Occipital lobe (tissue), 2 donors: ENCODE results near the gene TP53BP1. TPM values are rescaled to one million over a fixed set of nuclear protein-coding genes. Genes with fewer than 3 reads are reported as not detected.
"Not testable (repeated sequence)": the region's sequence is repeated elsewhere in the genome, so short reads cannot be mapped to it uniquely, and the experiment has no call there.

Experiments used
- DNase-seq: peaks from one replicate; lab custom pipeline; 2025; lab: John Stamatoyannopoulos, UW
- total RNA-seq: library from RNA; depleted of rRNA; stranded (reverse); fragments of >200 nt; gene quantifications from one replicate; pipeline ENCODE4 v1.2.3, GENCODE V29; 2014

Gene TP53BP1, protein sequence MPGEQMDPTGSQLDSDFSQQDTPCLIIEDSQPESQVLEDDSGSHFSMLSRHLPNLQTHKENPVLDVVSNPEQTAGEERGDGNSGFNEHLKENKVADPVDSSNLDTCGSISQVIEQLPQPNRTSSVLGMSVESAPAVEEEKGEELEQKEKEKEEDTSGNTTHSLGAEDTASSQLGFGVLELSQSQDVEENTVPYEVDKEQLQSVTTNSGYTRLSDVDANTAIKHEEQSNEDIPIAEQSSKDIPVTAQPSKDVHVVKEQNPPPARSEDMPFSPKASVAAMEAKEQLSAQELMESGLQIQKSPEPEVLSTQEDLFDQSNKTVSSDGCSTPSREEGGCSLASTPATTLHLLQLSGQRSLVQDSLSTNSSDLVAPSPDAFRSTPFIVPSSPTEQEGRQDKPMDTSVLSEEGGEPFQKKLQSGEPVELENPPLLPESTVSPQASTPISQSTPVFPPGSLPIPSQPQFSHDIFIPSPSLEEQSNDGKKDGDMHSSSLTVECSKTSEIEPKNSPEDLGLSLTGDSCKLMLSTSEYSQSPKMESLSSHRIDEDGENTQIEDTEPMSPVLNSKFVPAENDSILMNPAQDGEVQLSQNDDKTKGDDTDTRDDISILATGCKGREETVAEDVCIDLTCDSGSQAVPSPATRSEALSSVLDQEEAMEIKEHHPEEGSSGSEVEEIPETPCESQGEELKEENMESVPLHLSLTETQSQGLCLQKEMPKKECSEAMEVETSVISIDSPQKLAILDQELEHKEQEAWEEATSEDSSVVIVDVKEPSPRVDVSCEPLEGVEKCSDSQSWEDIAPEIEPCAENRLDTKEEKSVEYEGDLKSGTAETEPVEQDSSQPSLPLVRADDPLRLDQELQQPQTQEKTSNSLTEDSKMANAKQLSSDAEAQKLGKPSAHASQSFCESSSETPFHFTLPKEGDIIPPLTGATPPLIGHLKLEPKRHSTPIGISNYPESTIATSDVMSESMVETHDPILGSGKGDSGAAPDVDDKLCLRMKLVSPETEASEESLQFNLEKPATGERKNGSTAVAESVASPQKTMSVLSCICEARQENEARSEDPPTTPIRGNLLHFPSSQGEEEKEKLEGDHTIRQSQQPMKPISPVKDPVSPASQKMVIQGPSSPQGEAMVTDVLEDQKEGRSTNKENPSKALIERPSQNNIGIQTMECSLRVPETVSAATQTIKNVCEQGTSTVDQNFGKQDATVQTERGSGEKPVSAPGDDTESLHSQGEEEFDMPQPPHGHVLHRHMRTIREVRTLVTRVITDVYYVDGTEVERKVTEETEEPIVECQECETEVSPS (N-terminal part only)
- total RNA-seq: 142 TPM

DNA sequence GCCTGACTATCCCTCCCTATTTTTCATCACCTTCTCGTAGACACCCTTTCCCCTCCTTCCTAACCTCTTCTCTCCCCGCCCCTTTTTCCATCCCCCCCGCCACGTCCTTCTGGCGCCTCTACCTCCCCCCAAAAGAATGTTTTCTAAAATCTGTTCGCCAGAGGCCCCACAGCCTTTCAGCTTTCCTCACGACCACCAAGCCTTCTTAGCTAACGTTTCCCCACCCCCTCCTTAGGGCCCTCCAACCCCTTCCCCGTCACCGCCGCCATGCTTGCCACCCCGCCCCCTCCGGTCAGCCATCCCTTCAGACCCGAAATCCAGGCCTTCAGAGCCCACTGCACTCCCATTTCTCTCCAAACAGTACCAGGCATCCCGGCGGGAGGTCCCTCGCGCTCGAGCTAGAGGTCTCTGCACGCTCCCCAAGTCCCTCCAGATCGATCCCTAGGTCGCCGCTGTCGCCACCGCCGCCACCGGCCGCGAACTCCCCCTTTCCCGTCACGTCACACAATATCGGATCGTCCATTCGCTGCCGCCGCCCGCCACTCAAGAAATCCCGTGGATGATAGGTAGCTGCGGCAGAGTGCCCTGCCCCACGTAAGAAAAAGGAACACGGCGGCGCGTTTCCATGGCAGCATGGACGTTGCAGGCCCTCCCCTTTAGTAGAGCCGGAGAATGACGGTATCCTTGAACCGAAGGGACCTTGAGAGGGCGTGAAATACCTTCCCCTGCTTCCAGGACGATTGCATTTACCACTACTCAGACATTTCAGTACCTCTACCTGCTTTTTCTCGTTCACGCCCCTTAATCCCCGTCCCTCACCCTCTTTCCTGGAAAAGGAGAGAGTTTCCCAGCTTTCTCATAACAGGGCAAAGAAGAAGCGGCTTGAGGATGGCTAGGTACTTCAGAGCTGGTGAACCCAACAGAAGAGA, at the start of gene TP53BP1:
Gene TP53BP1 (minus strand): TSS at position 484 of the 929 bp plus-strand sequence. CDS start 113 bp downstream, at position 371.
- DNase-seq: peak; percentile 96

- DNase-seq: no peak
Observed at GRCh38 chr15:43541785-43542184, 48.8 kb upstream of the TP53BP1 start.

DNA sequence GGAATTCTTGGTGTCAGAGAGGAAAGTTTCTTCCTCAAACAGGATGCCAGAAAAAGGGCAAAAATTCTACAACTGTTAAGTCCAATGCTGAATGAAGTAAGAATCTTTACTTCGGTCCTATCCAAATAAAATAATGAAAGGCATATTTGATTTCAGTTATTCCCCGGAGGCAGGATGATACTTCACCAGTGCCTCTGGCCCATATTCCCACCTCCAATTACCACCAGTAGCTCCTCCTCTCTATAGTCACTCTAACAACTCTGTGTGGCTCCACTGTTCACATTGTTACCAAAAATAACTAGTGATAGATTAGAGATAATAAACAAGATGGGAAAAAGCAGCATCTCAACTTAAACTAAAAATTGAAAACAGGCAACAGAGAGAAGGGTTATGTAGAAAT, 45.1 kb upstream of the TP53BP1 start:
- DNase-seq: no peak

DNA sequence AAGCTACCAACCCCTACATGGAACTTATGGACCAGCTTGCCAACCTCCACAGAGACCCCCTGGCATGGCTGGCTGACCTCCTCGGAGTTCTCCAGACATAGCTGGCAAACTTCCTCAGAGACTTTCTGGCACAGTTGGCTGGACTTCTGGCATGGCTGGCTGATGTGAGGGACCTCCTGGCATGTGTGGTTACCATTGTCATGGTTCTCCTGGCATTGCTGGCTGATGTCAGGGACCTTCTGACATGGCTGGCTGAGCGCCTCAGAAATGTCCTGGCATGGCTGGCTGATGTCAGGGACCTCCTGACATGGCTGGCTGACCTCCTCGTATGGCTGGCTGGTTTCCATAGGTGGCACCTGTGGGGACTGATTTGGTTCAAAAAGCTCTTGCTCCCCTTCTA, 41.9 kb upstream of the TP53BP1 start:
- no peak for DNase-seq

GRCh38 chr15:43532826-43533225, 39.9 kb upstream of the TP53BP1 start:
- not testable (repeated sequence) for DNase-seq

- DNase-seq: no peak
Observed at GRCh38 chr15:43531018-43531670, 38.2 kb upstream of the TP53BP1 start.

GRCh38 chr15:43529587-43530345, 36.8 kb upstream of the TP53BP1 start:
- DNase-seq: no peak

GRCh38 chr15:43529141-43529540, 36.2 kb upstream of the TP53BP1 start:
- no peak for DNase-seq

DNA sequence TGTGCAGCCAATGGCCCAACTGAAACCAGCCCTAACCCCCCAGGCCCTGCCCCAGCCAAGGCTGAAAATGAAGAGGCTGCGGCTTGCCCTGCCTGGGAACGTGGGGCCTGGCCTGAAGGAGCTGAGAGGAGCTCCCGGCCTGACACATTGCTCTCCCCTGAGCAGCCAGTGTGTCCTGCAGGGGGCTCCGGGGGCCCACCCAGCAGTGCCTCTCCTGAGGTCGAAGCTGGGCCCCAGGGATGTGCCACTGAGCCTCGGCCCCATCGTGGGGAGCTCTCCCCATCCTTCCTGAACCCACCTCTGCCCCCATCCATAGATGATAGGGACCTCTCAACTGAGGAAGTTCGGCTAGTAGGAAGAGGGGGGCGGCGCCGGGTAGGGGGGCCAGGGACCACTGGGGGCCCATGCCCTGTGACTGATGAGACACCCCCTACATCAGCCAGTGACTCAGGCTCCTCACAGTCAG, 35.6 kb upstream of the TP53BP1 start:
- no peak for DNase-seq

GRCh38 chr15:43527802-43528541, 35.0 kb upstream of the TP53BP1 start:
- no peak for DNase-seq

GRCh38 chr15:43527016-43527801, 34.3 kb upstream of the TP53BP1 start:
- no peak for DNase-seq

- no peak for DNase-seq
Observed at GRCh38 chr15:43526261-43526930, 33.4 kb upstream of the TP53BP1 start.

GRCh38 chr15:43525131-43525530, 32.2 kb upstream of the TP53BP1 start:
- DNase-seq: no peak

DNA sequence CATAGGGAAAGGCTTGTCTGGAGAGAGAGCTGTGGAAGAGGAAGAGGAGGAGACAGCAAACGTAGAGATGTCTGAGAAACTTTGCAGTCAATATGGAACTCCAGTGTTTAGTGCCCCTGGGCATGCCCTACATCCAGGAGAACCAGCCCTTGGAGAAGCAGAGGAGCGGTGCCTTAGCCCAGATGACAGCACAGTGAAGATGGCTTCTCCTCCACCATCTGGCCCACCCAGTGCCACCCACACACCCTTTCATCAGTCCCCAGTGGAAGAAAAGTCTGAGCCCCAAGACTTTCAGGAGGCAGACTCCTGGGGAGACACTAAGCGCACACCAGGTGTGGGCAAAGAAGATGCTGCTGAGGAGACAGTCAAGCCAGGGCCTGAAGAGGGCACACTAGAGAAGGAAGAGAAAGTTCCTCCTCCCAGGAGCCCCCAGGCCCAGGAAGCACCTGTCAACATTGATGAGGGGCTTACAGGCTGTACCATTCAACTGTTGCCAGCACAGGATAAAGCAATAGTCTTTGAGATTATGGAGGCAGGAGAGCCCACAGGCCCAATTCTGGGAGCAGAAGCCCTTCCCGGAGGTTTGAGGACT, 31.4 kb upstream of the TP53BP1 start:
- no peak for DNase-seq

DNA sequence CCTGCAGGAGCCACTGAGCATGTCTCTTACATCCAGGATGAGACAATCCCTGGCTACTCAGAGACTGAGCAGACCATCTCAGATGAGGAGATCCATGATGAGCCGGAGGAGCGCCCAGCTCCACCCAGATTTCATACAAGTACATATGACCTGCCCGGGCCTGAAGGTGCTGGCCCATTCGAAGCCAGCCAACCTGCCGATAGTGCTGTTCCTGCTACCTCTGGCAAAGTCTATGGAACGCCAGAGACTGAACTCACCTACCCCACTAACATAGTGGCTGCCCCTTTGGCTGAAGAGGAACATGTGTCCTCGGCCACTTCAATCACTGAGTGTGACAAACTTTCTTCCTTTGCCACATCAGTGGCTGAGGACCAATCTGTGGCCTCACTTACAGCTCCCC, 30.7 kb upstream of the TP53BP1 start:
- DNase-seq: no peak

GRCh38 chr15:43522247-43522646, 29.3 kb upstream of the TP53BP1 start:
- no peak for DNase-seq

DNA sequence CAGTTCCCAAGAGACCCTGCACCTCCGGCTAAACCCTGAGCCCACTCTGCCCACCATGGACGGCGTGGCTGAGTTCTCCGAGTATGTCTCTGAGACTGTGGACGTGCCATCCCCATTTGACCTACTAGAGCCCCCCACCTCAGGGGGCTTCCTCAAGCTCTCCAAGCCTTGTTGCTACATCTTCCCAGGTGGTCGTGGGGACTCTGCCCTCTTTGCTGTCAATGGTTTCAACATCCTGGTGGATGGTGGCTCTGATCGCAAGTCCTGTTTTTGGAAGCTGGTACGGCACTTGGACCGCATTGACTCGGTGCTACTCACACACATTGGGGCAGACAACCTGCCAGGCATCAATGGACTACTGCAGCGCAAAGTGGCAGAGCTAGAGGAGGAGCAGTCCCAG, 28.5 kb upstream of the TP53BP1 start:
- no peak for DNase-seq
